Liver (tissue), 9 donors: Measurements from ENCODE around the gene TMEM8B. TPM values are rescaled to one million over a fixed set of nuclear protein-coding genes. Genes with fewer than 3 reads are reported as not detected.
"Not testable (repeated sequence)": the region's sequence is repeated elsewhere in the genome, so short reads cannot be mapped to it uniquely, and the experiment has no call there.

Experiments
- DNase-seq: peaks from one replicate; pipeline ENCODE4 v3.0.0-alpha.2; 2017; ENCODE audit warnings: low spot score
- H3K27ac ChIP-seq, 2 donors: one replicate each; pipeline ENCODE4 v1.7.0; 2013; ENCODE audit warnings: inconsistent platforms in 2 of 2, low read length in 2 of 2, control low read depth in 1 of 2, low read depth in 1 of 2, mild to moderate bottlenecking in 1 of 2
- H3K27me3 ChIP-seq, 4 donors: one replicate each; pipeline versions ENCODE4 v1.6.1 to v1.7.0; 2013; ENCODE audit warnings: low read length in 3 of 4, inconsistent platforms in 1 of 4, mild to moderate bottlenecking in 1 of 4, moderate library complexity in 1 of 4; ENCODE audit not compliant: control insufficient read depth in 4 of 4, insufficient read depth in 4 of 4
- H3K36me3 ChIP-seq, 4 donors: one replicate each; pipeline versions ENCODE4 v1.6.1 to v1.7.0; 2013; ENCODE audit warnings: low read length in 3 of 4, mild to moderate bottlenecking in 3 of 4, low read depth in 1 of 4, moderate library complexity in 1 of 4; ENCODE audit not compliant: control insufficient read depth in 4 of 4, insufficient read depth in 3 of 4
- H3K4me1 ChIP-seq, 4 donors: one replicate each; pipeline versions ENCODE4 v1.6.1 to v1.7.0; 2013; ENCODE audit warnings: low read length in 3 of 4, mild to moderate bottlenecking in 3 of 4, moderate library complexity in 1 of 4; ENCODE audit not compliant: control insufficient read depth in 4 of 4, insufficient read depth in 4 of 4
- H3K4me3 ChIP-seq, 3 donors: one replicate each; pipeline versions ENCODE4 v1.6.1 to v1.7.0; 2013; ENCODE audit warnings: low read length in 3 of 3, control low read depth in 1 of 3, low read depth in 1 of 3, mild to moderate bottlenecking in 1 of 3
- H3K9ac ChIP-seq, 2 donors: one replicate each; pipeline ENCODE4 v1.7.0; 2013; ENCODE audit warnings: low read length in 2 of 2, mild to moderate bottlenecking in 2 of 2, moderate library complexity in 2 of 2, control low read depth in 1 of 2, low read depth in 1 of 2
- H3K9me3 ChIP-seq, 4 donors: one replicate each; pipeline versions ENCODE4 v1.6.1 to v1.7.0; 2013; ENCODE audit warnings: low read length in 3 of 4; ENCODE audit not compliant: control insufficient read depth in 4 of 4
- EGR1 ChIP-seq, 2 donors: IDR thresholded peaks; 2 replicates each; pipeline ENCODE4 v1.6.1; 2016 to 2018; ENCODE audit warnings: antibody characterized with exemption in 2 of 2, low read depth in 2 of 2
- FOXA1 ChIP-seq: IDR thresholded peaks from 2 replicates; pipeline ENCODE4 v1.6.1; 2016; ENCODE audit warnings: antibody characterized with exemption
- FOXA2 ChIP-seq: IDR thresholded peaks from 2 replicates; pipeline ENCODE4 v1.6.1; 2016; ENCODE audit warnings: antibody characterized with exemption
- HNF4A ChIP-seq, 2 donors: conservative IDR thresholded peaks; 2 replicates each; pipeline ENCODE4 v1.6.1; 2016; ENCODE audit warnings: antibody characterized with exemption in 2 of 2, mild to moderate bottlenecking in 2 of 2
- HNF4G ChIP-seq: IDR thresholded peaks from 2 replicates; pipeline ENCODE4 v1.6.1; 2016; ENCODE audit warnings: antibody characterized with exemption
- NR2F2 ChIP-seq: IDR thresholded peaks from 2 replicates; pipeline ENCODE4 v1.6.1; 2016; ENCODE audit warnings: antibody characterized with exemption
- RAD21 ChIP-seq, 2 donors: IDR thresholded peaks; 2 replicates each; pipeline ENCODE4 v1.6.1; 2016; ENCODE audit warnings: antibody characterized with exemption in 2 of 2, mild to moderate bottlenecking in 2 of 2
- RXRA ChIP-seq, 2 donors: IDR thresholded peaks; 2 replicates each; pipeline ENCODE4 v1.6.1; 2017 to 2018; ENCODE audit warnings: antibody characterized with exemption in 2 of 2, mild to moderate bottlenecking in 1 of 2
- WGBS: extraction: QIAGEN DNeasy Blood & Tissue Kit; methylation state at CpG from one replicate; pipeline ENCODE4 v1.1.7; 2013; 5-methylcytosine and 5-hydroxymethylcytosine counted together
- polyA plus RNA-seq, 2 donors: library from polyadenylated mRNA; stranded (reverse) in 1 of 2; unstranded in 1 of 2; fragments of 200-250 nt in 1 of 2; fragments of >200 nt in 1 of 2; fragmentation: Nextera tagmentation in 1 of 2; extraction: Ambion mirVana in 1 of 2; gene quantifications; one replicate each; pipeline versions ENCODE4 v1.2.1 to v1.2.3, GENCODE V29; 2013 to 2015
- total RNA-seq, 2 donors: library from RNA; depleted of rRNA; stranded (reverse); fragments of >200 nt; gene quantifications; one replicate each; pipeline ENCODE4 v1.2.3, GENCODE V29; 2014
- TF ChIP-seq, protein P1 (sequence below): IDR thresholded peaks from 2 replicates; pipeline ENCODE4 v1.6.1; 2016; ENCODE audit warnings: antibody characterized with exemption
- TF ChIP-seq, protein P2 (sequence below): IDR thresholded peaks from 2 replicates; pipeline ENCODE4 v1.6.1; 2016; ENCODE audit warnings: antibody characterized with exemption, mild to moderate bottlenecking
- donor health status: healthy.
- donor health status: healthy.
- donor health status: healthy.
- donor health status: healthy.
- donor health status: healthy.

Gene TMEM8B
- total and polyA plus RNA-seq, 4 donors = 1.1 to 5.4 (median 2.7) TPM

DNA sequence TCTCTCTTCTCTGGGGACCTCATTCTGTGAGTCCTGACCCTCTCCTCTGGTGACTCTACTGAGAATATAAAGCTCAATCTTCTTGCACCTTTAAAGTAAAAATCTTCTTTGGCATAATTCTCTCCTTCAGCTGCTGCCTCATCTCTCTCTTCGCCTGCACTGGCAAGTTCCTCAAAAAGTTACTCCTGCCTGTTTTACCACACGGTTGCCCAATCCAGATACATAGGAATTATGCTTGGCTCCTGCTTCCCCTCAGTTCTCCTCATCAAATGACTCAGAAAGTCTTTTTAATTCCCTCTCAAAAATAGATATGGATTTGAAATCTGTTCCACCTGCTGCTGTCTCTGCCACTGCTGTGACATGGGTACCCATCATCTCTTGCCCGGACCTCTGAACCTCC is 62.6 kb downstream of the TMEM8B start:
- Histone ChIP-seq H3K27me3 (peaks cover 0 to 2% (median 0%) of the 10 kb centered on the region in 4 donors), H3K27ac (no peak overlapping the region), H3K9ac (no peak overlapping the region), H3K4me1 (no peaks in the 10 kb centered on the region), H3K9me3 (no peaks in the 10 kb centered on the region), H3K36me3 (no peaks in the 10 kb centered on the region), H3K4me3 (no peak overlapping the region)
- no peak for DNase-seq
- TF ChIP-seq RXRA (IDR thresholded peaks at IDR 0.05) (no peak), HNF4A (conservative IDR thresholded peaks at IDR 0.05) (no peak), RAD21 (IDR thresholded peaks at IDR 0.05) (no peak), HNF4G (no peak)
- TF ChIP-seq, protein P1, sequence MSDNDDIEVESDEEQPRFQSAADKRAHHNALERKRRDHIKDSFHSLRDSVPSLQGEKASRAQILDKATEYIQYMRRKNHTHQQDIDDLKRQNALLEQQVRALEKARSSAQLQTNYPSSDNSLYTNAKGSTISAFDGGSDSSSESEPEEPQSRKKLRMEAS = no peak
- TF ChIP-seq, protein P2, sequence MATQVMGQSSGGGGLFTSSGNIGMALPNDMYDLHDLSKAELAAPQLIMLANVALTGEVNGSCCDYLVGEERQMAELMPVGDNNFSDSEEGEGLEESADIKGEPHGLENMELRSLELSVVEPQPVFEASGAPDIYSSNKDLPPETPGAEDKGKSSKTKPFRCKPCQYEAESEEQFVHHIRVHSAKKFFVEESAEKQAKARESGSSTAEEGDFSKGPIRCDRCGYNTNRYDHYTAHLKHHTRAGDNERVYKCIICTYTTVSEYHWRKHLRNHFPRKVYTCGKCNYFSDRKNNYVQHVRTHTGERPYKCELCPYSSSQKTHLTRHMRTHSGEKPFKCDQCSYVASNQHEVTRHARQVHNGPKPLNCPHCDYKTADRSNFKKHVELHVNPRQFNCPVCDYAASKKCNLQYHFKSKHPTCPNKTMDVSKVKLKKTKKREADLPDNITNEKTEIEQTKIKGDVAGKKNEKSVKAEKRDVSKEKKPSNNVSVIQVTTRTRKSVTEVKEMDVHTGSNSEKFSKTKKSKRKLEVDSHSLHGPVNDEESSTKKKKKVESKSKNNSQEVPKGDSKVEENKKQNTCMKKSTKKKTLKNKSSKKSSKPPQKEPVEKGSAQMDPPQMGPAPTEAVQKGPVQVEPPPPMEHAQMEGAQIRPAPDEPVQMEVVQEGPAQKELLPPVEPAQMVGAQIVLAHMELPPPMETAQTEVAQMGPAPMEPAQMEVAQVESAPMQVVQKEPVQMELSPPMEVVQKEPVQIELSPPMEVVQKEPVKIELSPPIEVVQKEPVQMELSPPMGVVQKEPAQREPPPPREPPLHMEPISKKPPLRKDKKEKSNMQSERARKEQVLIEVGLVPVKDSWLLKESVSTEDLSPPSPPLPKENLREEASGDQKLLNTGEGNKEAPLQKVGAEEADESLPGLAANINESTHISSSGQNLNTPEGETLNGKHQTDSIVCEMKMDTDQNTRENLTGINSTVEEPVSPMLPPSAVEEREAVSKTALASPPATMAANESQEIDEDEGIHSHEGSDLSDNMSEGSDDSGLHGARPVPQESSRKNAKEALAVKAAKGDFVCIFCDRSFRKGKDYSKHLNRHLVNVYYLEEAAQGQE = no peak
- 84% methylated on average over 3 of the region's 3 CpGs for WGBS

GRCh38 chr9:35892051-35892450 is 63.0 kb downstream of the TMEM8B start:
- Histone ChIP-seq H3K4me3 (no peak overlapping the region), H3K27ac (no peak overlapping the region), H3K9ac (no peak overlapping the region), H3K4me1 (no peaks in the 10 kb centered on the region), H3K27me3 (peaks cover 0 to 2% (median 0%) of the 10 kb centered on the region in 4 donors), H3K36me3 (no peaks in the 10 kb centered on the region), H3K9me3 (no peaks in the 10 kb centered on the region)
- WGBS = 93% methylated on average over 1 of the region's 1 CpG
- no peak for TF ChIP-seq RXRA (IDR thresholded peaks at IDR 0.05)
- no peak for TF ChIP-seq NR2F2
- no peak for TF ChIP-seq RAD21 (IDR thresholded peaks at IDR 0.05)
- TF ChIP-seq FOXA2 = no peak
- no peak for TF ChIP-seq EGR1 (IDR thresholded peaks at IDR 0.05; ENCODE audit: low read depth in 2 of 2)
- TF ChIP-seq FOXA1 = no peak
- no peak for TF ChIP-seq HNF4A (conservative IDR thresholded peaks at IDR 0.05)
- DNase-seq = no peak

DNA sequence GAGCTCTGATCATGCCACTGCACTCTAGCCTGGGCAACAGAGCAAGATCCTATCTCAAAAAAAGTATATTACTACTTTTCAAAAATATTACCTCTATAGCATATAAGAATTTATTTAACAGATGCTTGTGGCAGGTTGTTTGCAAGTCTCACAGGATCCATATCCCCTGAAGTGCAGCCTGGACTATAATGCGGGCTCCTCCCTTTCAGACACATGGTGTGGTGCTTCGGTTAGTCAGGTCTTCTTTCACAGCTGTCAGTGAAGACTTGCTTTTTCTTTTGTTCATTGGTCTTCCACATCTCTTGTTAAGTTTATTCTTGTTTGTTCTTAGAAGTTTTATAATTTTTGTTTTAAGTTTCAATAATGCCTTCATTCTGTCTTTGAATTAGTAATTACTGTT is 67.5 kb downstream of the TMEM8B start:
- H3K36me3 ChIP-seq = no peaks in the 10 kb centered on the region
- peaks cover 0 to 2% (median 0%) of the 10 kb centered on the region in 4 donors for H3K27me3 ChIP-seq
- no peak overlapping the region for H3K9ac ChIP-seq
- H3K9me3 ChIP-seq = no peaks in the 10 kb centered on the region
- WGBS = 94% methylated on average over 2 of the region's 2 CpGs
- H3K27ac ChIP-seq = no peak overlapping the region
- no peak for DNase-seq
- no peaks in the 10 kb centered on the region for H3K4me1 ChIP-seq
- no peak overlapping the region for H3K4me3 ChIP-seq
- no peak for TF ChIP-seq NR2F2

DNA sequence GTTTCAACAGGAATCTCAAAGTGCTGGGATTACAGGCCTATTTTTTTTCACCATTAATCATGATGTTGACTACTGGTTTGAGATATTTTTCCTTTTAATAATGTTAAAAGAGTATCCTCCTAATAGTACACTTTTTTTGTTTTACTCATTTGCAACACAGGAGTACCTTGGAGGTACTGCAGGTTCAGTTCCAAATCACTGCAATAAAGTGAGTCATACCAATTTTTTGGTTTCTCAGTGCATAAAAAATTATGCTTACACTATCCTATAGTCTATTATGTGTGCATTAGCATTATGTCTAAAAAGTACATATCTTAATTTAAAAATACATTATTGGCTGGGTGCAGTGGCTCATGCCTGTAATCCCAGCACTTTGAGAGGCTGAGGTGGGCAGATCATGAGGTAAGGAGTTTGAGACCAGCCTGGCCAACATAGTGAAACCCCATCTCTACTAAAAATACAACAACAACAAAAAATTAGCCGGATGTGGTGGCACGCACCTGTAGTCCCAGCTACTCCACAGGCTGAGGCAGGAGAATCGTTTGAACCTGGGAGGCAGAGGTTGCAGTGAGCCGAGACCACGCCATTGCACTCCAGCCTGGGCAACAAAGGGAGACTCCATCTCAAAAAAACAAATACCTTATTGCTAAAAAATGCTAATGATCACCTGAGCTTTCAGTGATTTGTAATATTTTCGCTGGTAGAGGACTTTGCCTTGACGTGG is 68.5 kb downstream of the TMEM8B start:
- H3K9me3 ChIP-seq, H3K9ac ChIP-seq, H3K27ac ChIP-seq, H3K4me3 ChIP-seq, DNase-seq, H3K4me1 ChIP-seq, H3K36me3 ChIP-seq, H3K27me3 ChIP-seq: not testable (repeated sequence)
- WGBS = 95% methylated on average over 7 of the region's 7 CpGs
